KMS-11 (cell line): ENCODE data around the gene CEACAM5.
"Not testable (repeated sequence)": the region's sequence is repeated elsewhere in the genome, so short reads cannot be mapped to it uniquely, and the experiment has no call there.

ENCODE experiments used
- H2AFZ ChIP-seq: fragments of 200-600 bp; sonication (generic); 2 replicates; pipeline ENCODE4 v1.6.1; 2016; ENCODE audit warnings: antibody characterized with exemption, mixed run types, low read depth
- H3K27ac ChIP-seq: fragments of 200-600 bp; sonication (generic); 2 replicates; pipeline ENCODE4 v1.6.1; 2016; ENCODE audit warnings: mild to moderate bottlenecking, mixed run types
- H3K27me3 ChIP-seq: fragments of 200-600 bp; sonication (generic); 2 replicates; pipeline ENCODE4 v1.6.1; 2017; ENCODE audit warnings: mild to moderate bottlenecking, low read depth, mixed run types, moderate library complexity; ENCODE audit not compliant: insufficient read depth
- H3K36me3 ChIP-seq: fragments of 200-600 bp; sonication (generic); 2 replicates; pipeline ENCODE4 v1.6.1; 2017; ENCODE audit warnings: mild to moderate bottlenecking, mixed run types; ENCODE audit not compliant: insufficient read depth
- H3K4me1 ChIP-seq: fragments of 200-600 bp; sonication (generic); 2 replicates; pipeline ENCODE4 v1.6.1; 2016; ENCODE audit warnings: mild to moderate bottlenecking, low read depth, mixed run types; ENCODE audit not compliant: poor library complexity, severe bottlenecking
- H3K4me2 ChIP-seq: fragments of 200-600 bp; sonication (generic); 2 replicates; pipeline ENCODE4 v1.7.0; 2016; ENCODE audit warnings: mild to moderate bottlenecking, mixed run types
- H3K4me3 ChIP-seq: fragments of 200-600 bp; sonication (generic); IDR thresholded peaks from 2 replicates; pipeline ENCODE4 v1.6.1; 2017; ENCODE audit warnings: low read depth, low read length, mixed read lengths; ENCODE audit not compliant: insufficient read depth
- H3K79me2 ChIP-seq: fragments of 200-600 bp; sonication (generic); 2 replicates; pipeline ENCODE4 v1.6.1; 2016; ENCODE audit warnings: low read depth, mixed run types; ENCODE audit not compliant: insufficient read depth
- H3K9ac ChIP-seq: fragments of 200-600 bp; sonication (generic); 2 replicates; pipeline ENCODE4 v1.6.1; 2016; ENCODE audit warnings: mild to moderate bottlenecking, mixed run types
- H4K20me1 ChIP-seq: fragments of 200-600 bp; sonication (generic); 2 replicates; pipeline ENCODE4 v1.6.1; 2016; ENCODE audit warnings: mild to moderate bottlenecking, mixed run types; ENCODE audit not compliant: insufficient read depth
- TF ChIP-seq, protein P1 (sequence below): fragments of 200-600 bp; sonication (generic); conservative IDR thresholded peaks from 2 replicates; pipeline ENCODE4 v1.6.1; 2017; ENCODE audit warnings: low read depth, mild to moderate bottlenecking, antibody characterized with exemption, low read length, moderate library complexity, mixed read lengths

The CEACAM5 gene

DNA sequence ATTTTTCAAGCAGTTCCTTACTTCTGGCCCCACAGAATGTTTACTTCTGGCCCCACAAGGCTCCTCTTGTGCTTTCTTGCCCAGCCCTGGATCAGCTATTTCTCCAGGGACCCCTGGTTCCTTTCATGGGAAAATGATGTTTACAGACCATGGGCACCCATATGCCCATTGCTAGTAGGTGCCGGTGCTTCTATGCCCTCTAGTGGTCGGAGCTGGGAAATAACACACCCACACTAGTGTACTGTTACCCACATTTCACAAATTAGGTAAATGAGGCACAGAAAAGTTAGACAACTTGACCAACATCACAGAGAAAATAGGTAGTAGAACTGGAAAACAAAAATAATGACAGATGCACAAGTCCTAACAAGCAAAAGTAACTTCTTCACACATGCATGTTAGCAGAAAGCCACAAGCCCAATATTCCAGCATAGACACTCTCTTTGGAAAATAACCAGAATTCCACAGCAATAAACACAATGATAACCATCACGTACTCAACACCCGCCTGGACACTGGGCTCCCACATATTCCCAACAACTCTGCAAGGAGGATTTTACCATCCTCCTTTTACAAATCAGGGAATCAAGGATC lies 45.6 kb downstream of the CEACAM5 start:
- H3K9ac ChIP-seq, result no peak overlapping the region
- H3K4me2 ChIP-seq, result no peak overlapping the region

DNA sequence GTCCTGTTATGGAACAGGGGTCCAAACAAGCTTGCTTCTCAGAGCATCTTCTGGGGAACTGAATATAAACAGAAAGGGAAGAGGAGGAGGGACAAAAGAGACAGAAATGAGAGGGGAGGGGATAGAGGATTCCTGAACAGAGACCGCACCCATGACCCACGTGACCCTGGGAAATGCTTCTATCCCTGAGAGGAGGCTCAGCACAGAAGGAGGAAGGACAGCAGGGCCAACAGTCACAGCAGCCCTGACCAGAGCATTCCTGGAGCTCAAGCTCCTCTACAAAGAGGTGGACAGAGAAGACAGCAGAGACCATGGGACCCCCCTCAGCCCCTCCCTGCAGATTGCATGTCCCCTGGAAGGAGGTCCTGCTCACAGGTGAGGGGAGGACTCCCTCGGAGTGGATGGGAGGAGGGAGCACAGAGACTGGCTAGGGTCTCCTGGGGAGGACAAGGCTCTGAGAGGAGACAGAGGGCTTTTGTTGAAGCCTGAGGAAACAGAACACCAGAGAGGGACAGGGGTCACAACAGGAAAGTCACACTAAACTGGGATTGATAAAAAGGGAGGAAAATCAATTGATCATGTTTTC lies 47.0 kb downstream of the CEACAM5 start, which contains the start of gene CEACAM6:
Gene CEACAM6 (plus strand): TSS at position 203 of the 586 bp plus-strand sequence. CDS start 109 bp downstream, at position 312.
- TF ChIP-seq, protein P1, sequence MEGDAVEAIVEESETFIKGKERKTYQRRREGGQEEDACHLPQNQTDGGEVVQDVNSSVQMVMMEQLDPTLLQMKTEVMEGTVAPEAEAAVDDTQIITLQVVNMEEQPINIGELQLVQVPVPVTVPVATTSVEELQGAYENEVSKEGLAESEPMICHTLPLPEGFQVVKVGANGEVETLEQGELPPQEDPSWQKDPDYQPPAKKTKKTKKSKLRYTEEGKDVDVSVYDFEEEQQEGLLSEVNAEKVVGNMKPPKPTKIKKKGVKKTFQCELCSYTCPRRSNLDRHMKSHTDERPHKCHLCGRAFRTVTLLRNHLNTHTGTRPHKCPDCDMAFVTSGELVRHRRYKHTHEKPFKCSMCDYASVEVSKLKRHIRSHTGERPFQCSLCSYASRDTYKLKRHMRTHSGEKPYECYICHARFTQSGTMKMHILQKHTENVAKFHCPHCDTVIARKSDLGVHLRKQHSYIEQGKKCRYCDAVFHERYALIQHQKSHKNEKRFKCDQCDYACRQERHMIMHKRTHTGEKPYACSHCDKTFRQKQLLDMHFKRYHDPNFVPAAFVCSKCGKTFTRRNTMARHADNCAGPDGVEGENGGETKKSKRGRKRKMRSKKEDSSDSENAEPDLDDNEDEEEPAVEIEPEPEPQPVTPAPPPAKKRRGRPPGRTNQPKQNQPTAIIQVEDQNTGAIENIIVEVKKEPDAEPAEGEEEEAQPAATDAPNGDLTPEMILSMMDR, result no peak
- H3K9ac ChIP-seq, result no peak within 1 kb of the TSS

More for the DNA sequence above, 45.6 kb downstream of the CEACAM5 start:
- no peak overlapping the region for H2AFZ ChIP-seq
- no peak overlapping the region for H3K27ac ChIP-seq
- no peaks in the 10 kb centered on the region for H3K4me1 ChIP-seq
- TF ChIP-seq, protein P1, result peak; percentile 89
- no peak overlapping the region for H3K4me3 ChIP-seq
- H3K36me3 ChIP-seq, result no peaks in the 10 kb centered on the region
- no peaks in the 10 kb centered on the region for H4K20me1 ChIP-seq
- no peaks in the 10 kb centered on the region for H3K79me2 ChIP-seq
- H3K27me3 ChIP-seq, result peaks cover 56% of the 10 kb centered on the region

DNA sequence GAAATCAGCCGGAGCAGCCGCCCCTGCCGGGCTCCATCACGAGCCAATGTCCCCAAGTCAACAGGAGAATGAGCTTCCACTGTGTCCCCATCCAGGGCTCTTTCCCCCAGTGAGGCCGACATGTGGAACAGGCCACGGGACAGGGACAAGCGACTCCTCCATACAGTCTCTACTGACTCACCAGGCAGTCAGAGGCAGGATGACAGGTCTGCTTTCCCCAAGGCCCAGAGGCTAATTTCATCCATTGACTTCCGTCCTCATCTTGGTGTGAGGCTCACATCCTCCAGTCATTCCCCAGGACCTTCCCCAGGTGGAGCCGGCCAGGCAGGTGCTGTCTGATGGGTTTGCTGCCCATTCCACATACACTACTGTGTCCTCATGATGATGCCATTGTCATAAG lies 50.4 kb downstream of the CEACAM5 start:
- no peak overlapping the region for H3K9ac ChIP-seq
- H3K4me2 ChIP-seq, result no peak overlapping the region
- H2AFZ ChIP-seq, result no peak overlapping the region
- TF ChIP-seq, protein P1, result no peak
- no peak overlapping the region for H3K4me3 ChIP-seq
- no peaks in the 10 kb centered on the region for H3K36me3 ChIP-seq
- no peak overlapping the region for H3K27ac ChIP-seq
- no peaks in the 10 kb centered on the region for H3K79me2 ChIP-seq
- H3K4me1 ChIP-seq, result no peaks in the 10 kb centered on the region
- H3K27me3 ChIP-seq, result peaks cover 60% of the 10 kb centered on the region
- no peaks in the 10 kb centered on the region for H4K20me1 ChIP-seq

More for the DNA sequence above, 47.0 kb downstream of the CEACAM5 start, which contains the start of gene CEACAM6:
- H3K79me2 ChIP-seq, result no peaks in the 10 kb centered on the region
- no peaks in the 10 kb centered on the region for H4K20me1 ChIP-seq
- H3K4me1 ChIP-seq, result no peaks in the 10 kb centered on the region
- no peaks in the 10 kb centered on the region for H3K36me3 ChIP-seq
- no peak within 1 kb of the TSS for H2AFZ ChIP-seq
- H3K27me3 ChIP-seq, result peaks cover 66% of the 10 kb centered on the region
- H3K4me3 ChIP-seq, result no peak within 1 kb of the TSS
- H3K27ac ChIP-seq, result no peak within 1 kb of the TSS
- no peak within 1 kb of the TSS for H3K4me2 ChIP-seq

DNA sequence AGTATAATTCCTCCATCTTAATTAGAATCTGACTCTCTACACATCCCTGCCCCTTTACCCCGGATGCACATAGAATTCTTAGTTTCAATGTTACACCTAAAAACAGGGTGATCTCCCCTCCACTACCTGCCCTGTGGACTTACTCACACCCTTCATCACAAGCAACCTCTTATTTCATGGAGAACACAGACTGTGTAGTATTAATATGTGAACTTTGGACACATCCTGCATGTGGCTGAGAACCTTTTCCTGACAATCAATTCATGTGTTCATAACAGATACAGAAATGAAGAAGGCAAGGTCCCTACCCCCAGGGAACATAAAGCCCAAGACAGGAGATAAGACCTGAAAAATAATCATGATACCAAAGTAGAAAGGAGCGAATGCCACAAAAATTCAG lies 58.7 kb downstream of the CEACAM5 start:
- Histone ChIP-seq H3K36me3 (no peaks in the 10 kb centered on the region), H3K27ac (no peak overlapping the region), H2AFZ (no peak overlapping the region), H4K20me1 (no peaks in the 10 kb centered on the region), H3K4me1 (no peaks in the 10 kb centered on the region), H3K9ac (no peak overlapping the region), H3K79me2 (no peaks in the 10 kb centered on the region), H3K4me3 (no peak overlapping the region), H3K27me3 (peaks cover 74% of the 10 kb centered on the region), H3K4me2 (no peak overlapping the region)
- TF ChIP-seq, protein P1, result no peak

DNA sequence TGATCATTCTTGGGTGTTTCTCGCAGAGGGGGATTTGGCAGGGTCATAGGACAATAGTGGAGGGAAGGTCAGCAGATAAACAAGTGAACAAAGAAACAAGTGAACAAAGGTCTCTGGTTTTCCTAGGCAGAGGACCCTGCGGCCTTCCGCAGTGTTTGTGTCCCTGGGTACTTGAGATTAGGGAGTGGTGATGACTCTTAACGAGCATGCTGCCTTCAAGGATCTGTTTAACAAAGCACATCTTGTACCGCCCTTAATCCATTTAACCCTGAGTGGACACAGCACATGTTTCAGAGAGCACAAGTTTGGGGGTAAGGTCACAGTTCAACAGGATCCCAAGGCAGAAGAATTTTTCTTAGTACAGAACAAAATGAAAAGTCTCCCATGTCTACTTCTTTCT lies 59.7 kb downstream of the CEACAM5 start:
- H3K4me2 ChIP-seq, H3K79me2 ChIP-seq, H4K20me1 ChIP-seq, H3K27ac ChIP-seq, H3K4me3 ChIP-seq, H3K9ac ChIP-seq, H3K4me1 ChIP-seq, H2AFZ ChIP-seq, H3K36me3 ChIP-seq: not testable (repeated sequence)
- H3K27me3 ChIP-seq, result peaks cover 73% of the 10 kb centered on the region
